Lower leg skin (tissue), 3 donors: ENCODE data around the gene IPO13.

Source experiments
- CTCF ChIP-seq, 3 donors: fragments of 450-650 bp; IDR thresholded peaks; one replicate each; pipeline ENCODE4 v1.5.1; 2016; ENCODE audit warnings: antibody characterized with exemption in 3 of 3, mild to moderate bottlenecking in 3 of 3, moderate library complexity in 2 of 3
- POLR2A ChIP-seq, 2 donors: fragments of 450-650 bp; IDR thresholded peaks; one replicate each; pipeline ENCODE4 v1.6.1; 2016 to 2017; ENCODE audit warnings: antibody characterized with exemption in 2 of 2, mild to moderate bottlenecking in 1 of 2, moderate library complexity in 1 of 2

- TF ChIP-seq POLR2A (IDR thresholded peaks at IDR 0.05) (no peak), CTCF (IDR thresholded peaks at IDR 0.05) (no peak)
Measured at GRCh38 chr1:43902058-43902831, 44.5 kb upstream of the IPO13 start.
